GM23338 (cell line): Measurements from ENCODE around the gene TUBB4A. TPM values are rescaled to one million over a fixed set of nuclear protein-coding genes. Genes with fewer than 3 reads are reported as not detected.

Experiments used
- ATAC-seq: fragments of 200-7000 bp; cut with Tn5 transposase; 3 replicates; pipeline ENCODE4 v1.9.1; 2020
- DNase-seq: peaks from one replicate; pipeline ENCODE4 v3.0.0-alpha.2; 2015; ENCODE audit warnings: low spot score
- H2AFZ ChIP-seq: fragments of 200-600 bp; sonication (generic); 2 replicates; pipeline ENCODE4 v1.8.0; 2016; ENCODE audit warnings: antibody characterized with exemption, mild to moderate bottlenecking, moderate library complexity
- H3F3A ChIP-seq: fragments of 200-600 bp; sonication (generic); replicated peaks from 2 replicates; pipeline ENCODE4 v1.8.0; 2017; ENCODE audit warnings: antibody characterized with exemption, mixed run types, low read depth
- H3K27ac ChIP-seq: fragments of 200-600 bp; sonication (generic); 2 replicates; pipeline ENCODE4 v1.6.1; 2016; ENCODE audit warnings: low read depth
- H3K27me3 ChIP-seq: fragments of 200-600 bp; sonication (generic); 2 replicates; pipeline ENCODE4 v1.8.0; 2016; ENCODE audit warnings: mild to moderate bottlenecking, mixed run types, moderate library complexity; ENCODE audit not compliant: insufficient read depth
- H3K36me3 ChIP-seq: fragments of 200-600 bp; sonication (generic); 2 replicates; pipeline ENCODE4 v1.8.0; 2016; ENCODE audit warnings: mild to moderate bottlenecking; ENCODE audit not compliant: insufficient read depth
- H3K4me1 ChIP-seq: fragments of 200-600 bp; sonication (generic); 2 replicates; pipeline ENCODE4 v1.8.0; 2016; ENCODE audit warnings: mild to moderate bottlenecking, moderate library complexity; ENCODE audit not compliant: insufficient read depth
- H3K4me2 ChIP-seq: fragments of 200-600 bp; sonication (generic); 2 replicates; pipeline ENCODE4 v1.7.1; 2017; ENCODE audit warnings: mixed run types
- H3K4me3 ChIP-seq: fragments of 200-600 bp; sonication (generic); 2 replicates; pipeline ENCODE4 v1.6.1; 2016; ENCODE audit warnings: mixed run types
- H3K79me2 ChIP-seq: fragments of 200-600 bp; sonication (generic); replicated peaks from 2 replicates; pipeline ENCODE4 v1.8.0; 2017; ENCODE audit warnings: mild to moderate bottlenecking; ENCODE audit not compliant: insufficient read depth
- H3K9me2 ChIP-seq: fragments of 200-600 bp; sonication (generic); 2 replicates; pipeline ENCODE4 v1.8.0; 2017; ENCODE audit not compliant: insufficient read depth
- H4K20me1 ChIP-seq: fragments of 200-600 bp; sonication (generic); replicated peaks from 2 replicates; pipeline ENCODE4 v1.8.0; 2017; ENCODE audit warnings: mild to moderate bottlenecking; ENCODE audit not compliant: insufficient read depth
- H3K27ac Mint-ChIP-seq: 2 replicates; pipeline ENCODE4 v1.8.0; 2020; ENCODE audit warnings: inconsistent platforms, mild to moderate bottlenecking, moderate library complexity, mixed read lengths
- H3K27me3 Mint-ChIP-seq: 3 replicates; pipeline ENCODE4 v1.8.0; 2022; ENCODE audit warnings: low read depth, mild to moderate bottlenecking, moderate library complexity, mixed read lengths, inconsistent platforms; ENCODE audit not compliant: insufficient read depth, poor library complexity
- H3K36me3 Mint-ChIP-seq: 3 replicates; pipeline ENCODE4 v1.8.0; 2021; ENCODE audit warnings: low read depth, mild to moderate bottlenecking, inconsistent platforms, moderate library complexity, mixed read lengths
- H3K4me1 Mint-ChIP-seq: 3 replicates; pipeline ENCODE4 v1.8.0; 2020; ENCODE audit warnings: mild to moderate bottlenecking, inconsistent platforms, mixed read lengths
- H3K4me3 Mint-ChIP-seq: 3 replicates; pipeline ENCODE4 v1.8.0; 2021; ENCODE audit warnings: moderate library complexity, mild to moderate bottlenecking, inconsistent platforms, mixed read lengths
- H3K9me3 Mint-ChIP-seq: 3 replicates; pipeline ENCODE4 v1.8.0; 2020; ENCODE audit warnings: moderate library complexity, mild to moderate bottlenecking, inconsistent platforms, mixed read lengths
- JUNB ChIP-seq: IDR thresholded peaks from one replicate; pipeline ENCODE4 v1.6.1; 2016; ENCODE audit warnings: antibody characterized with exemption; ENCODE audit not compliant: unreplicated experiment
- ZNF114 ChIP-seq: fragments of 250-450 bp; sonication (Bioruptor Pico); IDR thresholded peaks from 2 replicates; pipeline ENCODE4 v1.5.0; 2020; ENCODE audit warnings: mild to moderate bottlenecking, moderate library complexity
- ZNF331 ChIP-seq: fragments of 250-450 bp; sonication (Bioruptor Pico); IDR thresholded peaks from 2 replicates; pipeline ENCODE4 v1.5.0; 2020; ENCODE audit warnings: low read depth, mild to moderate bottlenecking, moderate library complexity
- polyA plus RNA-seq: library from polyadenylated mRNA; unstranded; fragments of >200 nt; fragmentation: Nextera tagmentation; extraction: Ambion mirVana; gene quantifications from 2 replicates; pipeline ENCODE4 v1.2.1, GENCODE V29; 2016
- total RNA-seq: library from RNA; depleted of rRNA; stranded (reverse); fragments of >200 nt; shearing (Covaris generic); gene quantifications from 2 replicates; pipeline ENCODE4 v1.2.3, GENCODE V29; 2014
- TF ChIP-seq, protein P1 (sequence below): IDR thresholded peaks from one replicate; pipeline ENCODE4 v1.6.1; 2018; ENCODE audit warnings: antibody characterized with exemption; ENCODE audit not compliant: unreplicated experiment
- TF ChIP-seq, protein P2 (sequence below): fragments of 250-450 bp; sonication (Bioruptor Pico); IDR thresholded peaks from 2 replicates; pipeline ENCODE4 v1.5.0; 2020; ENCODE audit warnings: mild to moderate bottlenecking, moderate library complexity

TUBB4A gene
- total and polyA plus RNA-seq, 2 experiments from 2014 or later: 32.9 to 41.7 TPM

DNA sequence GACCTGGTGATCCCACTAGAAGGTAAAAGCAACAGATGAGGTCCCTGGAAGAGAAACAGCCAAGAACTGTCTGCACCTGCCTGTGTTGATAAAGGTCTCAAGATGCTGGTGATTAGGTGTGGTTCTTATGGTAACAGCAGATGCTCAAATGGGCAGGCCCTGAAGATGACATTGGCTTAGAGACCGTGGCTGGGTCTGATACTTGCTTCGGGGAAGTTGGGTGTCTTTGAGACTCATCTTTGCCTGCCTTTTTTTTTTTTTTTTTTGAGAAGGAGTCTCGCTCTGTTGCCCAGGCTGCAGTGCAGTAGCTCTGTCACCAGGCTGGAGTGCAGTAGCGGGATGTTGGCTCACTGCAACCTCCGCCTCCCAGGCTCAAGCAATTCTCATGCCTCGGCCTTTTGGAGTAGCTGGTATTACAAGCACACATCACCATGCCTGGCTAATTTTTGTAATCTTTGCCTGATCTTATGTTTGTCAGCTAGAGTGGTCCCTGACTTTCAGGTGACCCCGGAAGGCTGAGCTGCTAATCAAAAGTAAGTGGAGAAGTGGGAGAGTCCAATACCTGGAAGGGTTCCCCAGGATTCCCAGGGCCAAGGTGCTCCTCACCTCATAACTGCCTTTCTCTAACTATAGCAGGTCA, 50.4 kb downstream of the TUBB4A start:
- TF ChIP-seq ZNF331 (CRISPR knock-in tag) (no peak), JUNB (no peak), ZNF114 (no peak)
- TF ChIP-seq, protein P1, sequence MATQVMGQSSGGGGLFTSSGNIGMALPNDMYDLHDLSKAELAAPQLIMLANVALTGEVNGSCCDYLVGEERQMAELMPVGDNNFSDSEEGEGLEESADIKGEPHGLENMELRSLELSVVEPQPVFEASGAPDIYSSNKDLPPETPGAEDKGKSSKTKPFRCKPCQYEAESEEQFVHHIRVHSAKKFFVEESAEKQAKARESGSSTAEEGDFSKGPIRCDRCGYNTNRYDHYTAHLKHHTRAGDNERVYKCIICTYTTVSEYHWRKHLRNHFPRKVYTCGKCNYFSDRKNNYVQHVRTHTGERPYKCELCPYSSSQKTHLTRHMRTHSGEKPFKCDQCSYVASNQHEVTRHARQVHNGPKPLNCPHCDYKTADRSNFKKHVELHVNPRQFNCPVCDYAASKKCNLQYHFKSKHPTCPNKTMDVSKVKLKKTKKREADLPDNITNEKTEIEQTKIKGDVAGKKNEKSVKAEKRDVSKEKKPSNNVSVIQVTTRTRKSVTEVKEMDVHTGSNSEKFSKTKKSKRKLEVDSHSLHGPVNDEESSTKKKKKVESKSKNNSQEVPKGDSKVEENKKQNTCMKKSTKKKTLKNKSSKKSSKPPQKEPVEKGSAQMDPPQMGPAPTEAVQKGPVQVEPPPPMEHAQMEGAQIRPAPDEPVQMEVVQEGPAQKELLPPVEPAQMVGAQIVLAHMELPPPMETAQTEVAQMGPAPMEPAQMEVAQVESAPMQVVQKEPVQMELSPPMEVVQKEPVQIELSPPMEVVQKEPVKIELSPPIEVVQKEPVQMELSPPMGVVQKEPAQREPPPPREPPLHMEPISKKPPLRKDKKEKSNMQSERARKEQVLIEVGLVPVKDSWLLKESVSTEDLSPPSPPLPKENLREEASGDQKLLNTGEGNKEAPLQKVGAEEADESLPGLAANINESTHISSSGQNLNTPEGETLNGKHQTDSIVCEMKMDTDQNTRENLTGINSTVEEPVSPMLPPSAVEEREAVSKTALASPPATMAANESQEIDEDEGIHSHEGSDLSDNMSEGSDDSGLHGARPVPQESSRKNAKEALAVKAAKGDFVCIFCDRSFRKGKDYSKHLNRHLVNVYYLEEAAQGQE: no peak
- TF ChIP-seq, protein P2, sequence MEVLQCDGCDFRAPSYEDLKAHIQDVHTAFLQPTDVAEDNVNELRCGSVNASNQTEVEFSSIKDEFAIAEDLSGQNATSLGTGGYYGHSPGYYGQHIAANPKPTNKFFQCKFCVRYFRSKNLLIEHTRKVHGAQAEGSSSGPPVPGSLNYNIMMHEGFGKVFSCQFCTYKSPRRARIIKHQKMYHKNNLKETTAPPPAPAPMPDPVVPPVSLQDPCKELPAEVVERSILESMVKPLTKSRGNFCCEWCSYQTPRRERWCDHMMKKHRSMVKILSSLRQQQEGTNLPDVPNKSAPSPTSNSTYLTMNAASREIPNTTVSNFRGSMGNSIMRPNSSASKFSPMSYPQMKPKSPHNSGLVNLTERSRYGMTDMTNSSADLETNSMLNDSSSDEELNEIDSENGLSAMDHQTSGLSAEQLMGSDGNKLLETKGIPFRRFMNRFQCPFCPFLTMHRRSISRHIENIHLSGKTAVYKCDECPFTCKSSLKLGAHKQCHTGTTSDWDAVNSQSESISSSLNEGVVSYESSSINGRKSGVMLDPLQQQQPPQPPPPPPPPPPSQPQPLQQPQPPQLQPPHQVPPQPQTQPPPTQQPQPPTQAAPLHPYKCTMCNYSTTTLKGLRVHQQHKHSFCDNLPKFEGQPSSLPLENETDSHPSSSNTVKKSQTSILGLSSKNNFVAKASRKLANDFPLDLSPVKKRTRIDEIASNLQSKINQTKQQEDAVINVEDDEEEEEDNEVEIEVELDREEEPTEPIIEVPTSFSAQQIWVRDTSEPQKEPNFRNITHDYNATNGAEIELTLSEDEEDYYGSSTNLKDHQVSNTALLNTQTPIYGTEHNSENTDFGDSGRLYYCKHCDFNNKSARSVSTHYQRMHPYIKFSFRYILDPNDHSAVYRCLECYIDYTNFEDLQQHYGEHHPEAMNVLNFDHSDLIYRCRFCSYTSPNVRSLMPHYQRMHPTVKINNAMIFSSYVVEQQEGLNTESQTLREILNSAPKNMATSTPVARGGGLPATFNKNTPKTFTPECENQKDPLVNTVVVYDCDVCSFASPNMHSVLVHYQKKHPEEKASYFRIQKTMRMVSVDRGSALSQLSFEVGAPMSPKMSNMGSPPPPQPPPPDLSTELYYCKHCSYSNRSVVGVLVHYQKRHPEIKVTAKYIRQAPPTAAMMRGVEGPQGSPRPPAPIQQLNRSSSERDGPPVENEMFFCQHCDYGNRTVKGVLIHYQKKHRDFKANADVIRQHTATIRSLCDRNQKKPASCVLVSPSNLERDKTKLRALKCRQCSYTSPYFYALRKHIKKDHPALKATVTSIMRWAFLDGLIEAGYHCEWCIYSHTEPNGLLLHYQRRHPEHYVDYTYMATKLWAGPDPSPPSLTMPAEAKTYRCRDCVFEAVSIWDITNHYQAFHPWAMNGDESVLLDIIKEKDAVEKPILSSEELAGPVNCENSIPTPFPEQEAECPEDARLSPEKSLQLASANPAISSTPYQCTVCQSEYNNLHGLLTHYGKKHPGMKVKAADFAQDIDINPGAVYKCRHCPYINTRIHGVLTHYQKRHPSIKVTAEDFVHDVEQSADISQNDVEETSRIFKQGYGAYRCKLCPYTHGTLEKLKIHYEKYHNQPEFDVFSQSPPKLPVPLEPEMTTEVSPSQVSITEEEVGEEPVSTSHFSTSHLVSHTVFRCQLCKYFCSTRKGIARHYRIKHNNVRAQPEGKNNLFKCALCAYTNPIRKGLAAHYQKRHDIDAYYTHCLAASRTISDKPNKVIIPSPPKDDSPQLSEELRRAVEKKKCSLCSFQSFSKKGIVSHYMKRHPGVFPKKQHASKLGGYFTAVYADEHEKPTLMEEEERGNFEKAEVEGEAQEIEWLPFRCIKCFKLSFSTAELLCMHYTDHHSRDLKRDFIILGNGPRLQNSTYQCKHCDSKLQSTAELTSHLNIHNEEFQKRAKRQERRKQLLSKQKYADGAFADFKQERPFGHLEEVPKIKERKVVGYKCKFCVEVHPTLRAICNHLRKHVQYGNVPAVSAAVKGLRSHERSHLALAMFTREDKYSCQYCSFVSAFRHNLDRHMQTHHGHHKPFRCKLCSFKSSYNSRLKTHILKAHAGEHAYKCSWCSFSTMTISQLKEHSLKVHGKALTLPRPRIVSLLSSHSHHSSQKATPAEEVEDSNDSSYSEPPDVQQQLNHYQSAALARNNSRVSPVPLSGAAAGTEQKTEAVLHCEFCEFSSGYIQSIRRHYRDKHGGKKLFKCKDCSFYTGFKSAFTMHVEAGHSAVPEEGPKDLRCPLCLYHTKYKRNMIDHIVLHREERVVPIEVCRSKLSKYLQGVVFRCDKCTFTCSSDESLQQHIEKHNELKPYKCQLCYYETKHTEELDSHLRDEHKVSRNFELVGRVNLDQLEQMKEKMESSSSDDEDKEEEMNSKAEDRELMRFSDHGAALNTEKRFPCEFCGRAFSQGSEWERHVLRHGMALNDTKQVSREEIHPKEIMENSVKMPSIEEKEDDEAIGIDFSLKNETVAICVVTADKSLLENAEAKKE (CRISPR knock-in tag): no peak
- Histone ChIP-seq H4K20me1 (no peaks in the 10 kb centered on the region; the same call in 1 of the 2 replicates), H3K27ac (no peak overlapping the region), H3K4me3 (no peak overlapping the region), H3K79me2 (no peaks in the 10 kb centered on the region), H3F3A (no peaks in the 10 kb centered on the region), H3K27me3 (no peaks in the 10 kb centered on the region), H2AFZ (no peak overlapping the region), H3K4me2 (no peak overlapping the region), H3K9me2 (no peaks in the 10 kb centered on the region), H3K36me3 (peaks cover 11% of the 10 kb centered on the region; the same call in 1 of the 2 replicates), H3K4me1 (no peaks in the 10 kb centered on the region)
- no peak overlapping the region for H3K4me3 Mint-ChIP-seq
- H3K9me3 Mint-ChIP-seq: peaks cover 10% of the 10 kb centered on the region; the same call in 2 of the 3 replicates
- H3K36me3 Mint-ChIP-seq: peaks cover 46% of the 10 kb centered on the region
- DNase-seq: no peak
- no peak for ATAC-seq
- peaks cover 5% of the 10 kb centered on the region for H3K27me3 Mint-ChIP-seq
- no peak overlapping the region for H3K27ac Mint-ChIP-seq
- no peaks in the 10 kb centered on the region for H3K4me1 Mint-ChIP-seq
